Peyer's patch (tissue), 4 donors: Measurements from ENCODE around the gene MAD1L1. TPM values are rescaled to one million over a fixed set of nuclear protein-coding genes. Genes with fewer than 3 reads are reported as not detected.

Source experiments
- DNase-seq, 3 donors: peaks; one replicate each; pipeline ENCODE4 v3.0.0-alpha.2; 2017 to 2019
- H3K27ac ChIP-seq, 4 donors: fragments of 200-600 bp; sonication (generic); one replicate each; pipeline ENCODE4 v1.5.1; 2016 to 2019
- H3K27me3 ChIP-seq, 2 donors: fragments of 200-600 bp; sonication (generic); one replicate each; pipeline ENCODE4 v1.5.1; 2019
- H3K36me3 ChIP-seq, 3 donors: fragments of 200-600 bp; sonication (generic); one replicate each; pipeline ENCODE4 v1.5.1; 2016 to 2019
- H3K4me1 ChIP-seq, 4 donors: fragments of 200-600 bp; sonication (generic); one replicate each; pipeline ENCODE4 v1.5.1; 2016 to 2019
- H3K4me3 ChIP-seq, 4 donors: fragments of 200-600 bp; sonication (generic); 1 replicate in 3 of 4; 2 replicates in 1 of 4; pipeline ENCODE4 v1.5.1; 2016 to 2019; ENCODE audit warnings: mild to moderate bottlenecking in 1 of 4
- H3K9me3 ChIP-seq, 4 donors: fragments of 200-600 bp; sonication (generic); one replicate each; pipeline ENCODE4 v1.5.1; 2016 to 2019; ENCODE audit warnings: mild to moderate bottlenecking in 1 of 4
- POLR2A ChIP-seq, 2 donors: fragments of 450-650 bp; IDR thresholded peaks; one replicate each; pipeline ENCODE4 v1.5.1; 2017; ENCODE audit warnings: antibody characterized with exemption in 2 of 2, mild to moderate bottlenecking in 2 of 2, moderate library complexity in 2 of 2
- total RNA-seq, 4 donors: library from RNA; depleted of rRNA; stranded (reverse); fragments of >200 nt; gene quantifications; one replicate each; pipeline ENCODE4 v1.1.0, GENCODE V29; 2016
- TF ChIP-seq, protein P1 (sequence below), 6 experiments: fragments of 450-650 bp in 4 of 6; fragments of 200-600 bp in 2 of 6; sonication (generic) in 1 of 6; IDR thresholded peaks; one replicate each; pipeline ENCODE4 v1.5.1; 2017 to 2019; ENCODE audit warnings: antibody characterized with exemption in 6 of 6, mild to moderate bottlenecking in 3 of 6, moderate library complexity in 1 of 6

Gene MAD1L1
- total RNA-seq, 4 donors from 2014 or later, result 43.9 to 417 (median 59.1) TPM

DNA sequence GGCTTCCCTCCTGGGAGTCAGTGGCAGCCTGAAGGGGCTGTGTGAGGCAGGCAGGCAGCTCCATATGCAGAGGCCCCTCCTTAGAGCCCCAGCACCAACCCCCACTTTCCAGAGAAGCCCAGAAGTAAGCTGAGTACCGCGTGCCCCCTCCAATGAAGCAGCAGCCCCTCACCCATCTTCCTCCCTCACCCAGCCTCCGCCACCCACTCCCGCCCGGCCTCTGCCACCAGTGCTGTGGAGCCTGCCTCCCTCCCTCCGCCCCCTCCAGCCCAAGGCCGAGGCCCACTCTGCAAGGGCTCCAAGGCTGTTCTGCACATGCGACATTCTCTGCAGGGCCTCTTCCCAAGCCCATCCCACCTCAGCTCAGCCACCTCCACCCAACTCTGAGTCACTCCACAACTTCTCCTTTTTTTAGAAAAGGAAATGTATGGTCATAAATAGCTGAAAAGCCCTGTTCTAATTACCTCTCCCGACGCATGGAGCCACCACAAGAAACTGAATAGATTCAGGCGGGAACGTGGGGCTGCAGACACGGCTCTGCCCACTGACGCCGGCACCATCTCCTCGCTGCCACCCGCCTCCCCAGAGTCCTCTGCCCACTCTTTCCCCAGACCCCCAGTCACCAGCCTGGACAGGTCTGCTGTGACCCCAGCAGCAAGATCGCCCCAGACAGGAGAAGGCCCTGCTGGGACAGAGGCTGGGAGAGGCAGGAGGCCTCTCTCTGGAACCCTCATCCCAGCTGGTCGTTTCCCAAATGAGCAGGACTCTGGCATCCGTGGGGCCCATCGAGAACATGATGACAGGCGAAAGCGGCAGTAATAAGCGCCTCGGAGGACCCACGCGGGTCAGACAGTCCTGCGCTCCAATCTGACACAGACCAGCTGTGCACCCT lies 213.9 kb downstream of the MAD1L1 start:
- DNase-seq, result peak in 1 of 3 donors; percentile 48
- Histone ChIP-seq H3K36me3 (no peaks in the 10 kb centered on the region), H3K27me3 (no peaks in the 10 kb centered on the region), H3K9me3 (no peaks in the 10 kb centered on the region), H3K27ac (peak overlapping the region; percentile 34 to 66 (median 60)), H3K4me1 (peaks cover 0 to 7% (median 4%) of the 10 kb centered on the region in 4 donors), H3K4me3 (peak overlapping the region in 2 of 4 donors; percentile 3 to 19)
- TF ChIP-seq, protein P1, sequence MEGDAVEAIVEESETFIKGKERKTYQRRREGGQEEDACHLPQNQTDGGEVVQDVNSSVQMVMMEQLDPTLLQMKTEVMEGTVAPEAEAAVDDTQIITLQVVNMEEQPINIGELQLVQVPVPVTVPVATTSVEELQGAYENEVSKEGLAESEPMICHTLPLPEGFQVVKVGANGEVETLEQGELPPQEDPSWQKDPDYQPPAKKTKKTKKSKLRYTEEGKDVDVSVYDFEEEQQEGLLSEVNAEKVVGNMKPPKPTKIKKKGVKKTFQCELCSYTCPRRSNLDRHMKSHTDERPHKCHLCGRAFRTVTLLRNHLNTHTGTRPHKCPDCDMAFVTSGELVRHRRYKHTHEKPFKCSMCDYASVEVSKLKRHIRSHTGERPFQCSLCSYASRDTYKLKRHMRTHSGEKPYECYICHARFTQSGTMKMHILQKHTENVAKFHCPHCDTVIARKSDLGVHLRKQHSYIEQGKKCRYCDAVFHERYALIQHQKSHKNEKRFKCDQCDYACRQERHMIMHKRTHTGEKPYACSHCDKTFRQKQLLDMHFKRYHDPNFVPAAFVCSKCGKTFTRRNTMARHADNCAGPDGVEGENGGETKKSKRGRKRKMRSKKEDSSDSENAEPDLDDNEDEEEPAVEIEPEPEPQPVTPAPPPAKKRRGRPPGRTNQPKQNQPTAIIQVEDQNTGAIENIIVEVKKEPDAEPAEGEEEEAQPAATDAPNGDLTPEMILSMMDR (IDR thresholded peaks at IDR 0.05), result no peak
- TF ChIP-seq POLR2A (IDR thresholded peaks at IDR 0.05), result no peak

GRCh38 chr7:2017914-2018568 lies 214.7 kb downstream of the MAD1L1 start:
- H3K4me1 ChIP-seq, result peaks cover 0 to 7% (median 4%) of the 10 kb centered on the region in 4 donors
- DNase-seq, result peak in 1 of 3 donors; percentile 37
- H3K36me3 ChIP-seq, result no peaks in the 10 kb centered on the region
- no peaks in the 10 kb centered on the region for H3K9me3 ChIP-seq
- TF ChIP-seq POLR2A (IDR thresholded peaks at IDR 0.05), result no peak
- TF ChIP-seq, protein P1 (IDR thresholded peaks at IDR 0.05), result no peak
- H3K4me3 ChIP-seq, result no peak overlapping the region
- no peaks in the 10 kb centered on the region for H3K27me3 ChIP-seq
- no peak overlapping the region for H3K27ac ChIP-seq

DNA sequence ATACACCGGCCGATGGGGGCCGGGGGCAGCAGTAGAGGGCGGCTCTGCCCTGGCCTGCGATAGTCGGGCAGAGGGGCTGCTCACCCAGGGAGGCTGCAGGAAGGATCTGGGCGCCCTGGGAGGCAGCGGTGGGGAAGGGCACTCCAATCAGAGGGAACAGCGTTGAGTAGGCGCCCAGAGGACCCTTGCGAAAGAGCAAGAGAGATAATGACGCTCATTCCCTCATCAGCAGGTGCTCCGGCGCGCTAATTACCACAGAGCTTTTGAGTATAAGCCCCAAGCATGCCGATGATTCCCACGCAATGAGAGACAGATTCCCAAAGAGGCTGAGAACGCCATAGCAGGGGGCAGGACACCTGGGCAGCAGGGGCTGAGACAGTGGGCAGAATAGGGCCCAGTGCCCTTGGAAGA lies 215.3 kb downstream of the MAD1L1 start:
- Histone ChIP-seq H3K27ac (no peak overlapping the region), H3K27me3 (no peaks in the 10 kb centered on the region), H3K4me3 (no peak overlapping the region), H3K4me1 (peaks cover 0 to 7% (median 4%) of the 10 kb centered on the region in 4 donors), H3K9me3 (no peaks in the 10 kb centered on the region), H3K36me3 (no peaks in the 10 kb centered on the region)
- no peak for TF ChIP-seq POLR2A (IDR thresholded peaks at IDR 0.05)
- TF ChIP-seq, protein P1 (IDR thresholded peaks at IDR 0.05), result no peak
- peak in 1 of 3 donors; percentile 26 for DNase-seq

DNA sequence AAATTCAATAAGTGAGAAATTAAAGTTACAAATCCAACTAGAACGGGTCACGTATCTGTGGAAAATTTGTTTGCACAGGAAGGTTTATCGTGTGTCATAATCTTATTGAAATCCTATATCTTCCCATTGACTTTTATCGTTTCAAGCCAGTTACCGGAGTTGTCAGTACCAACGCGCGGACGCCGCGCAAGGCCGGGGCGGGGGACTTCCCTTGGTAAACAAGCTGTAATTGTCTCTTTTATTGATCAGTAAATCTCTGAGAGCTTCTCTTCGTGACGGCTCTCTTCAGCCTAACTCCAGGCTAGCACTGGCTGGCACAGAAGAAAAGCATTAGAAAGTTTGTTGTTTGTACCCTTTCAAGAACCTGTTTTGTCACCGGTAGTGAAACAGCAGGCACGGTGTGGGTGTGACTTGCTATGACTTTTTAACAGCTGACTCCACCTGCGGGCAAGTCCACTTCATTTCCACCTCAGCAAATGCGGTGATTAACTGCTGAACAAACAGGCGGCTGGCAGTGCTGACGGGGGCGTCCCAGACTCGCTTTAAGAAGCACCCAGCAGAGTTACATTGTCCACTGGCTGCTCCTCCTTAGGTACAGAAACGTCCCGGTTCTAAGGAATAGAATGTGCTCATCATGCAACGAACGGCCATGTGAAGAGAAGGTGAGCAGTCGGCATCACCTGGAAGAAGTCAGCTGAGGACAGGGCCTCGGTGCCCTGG lies 215.8 kb downstream of the MAD1L1 start:
- H3K27me3 ChIP-seq, result no peaks in the 10 kb centered on the region
- peak in 1 of 3 donors; percentile 13 for DNase-seq
- no peak for TF ChIP-seq POLR2A (IDR thresholded peaks at IDR 0.05)
- H3K27ac ChIP-seq, result no peak overlapping the region
- no peaks in the 10 kb centered on the region for H3K9me3 ChIP-seq
- no peaks in the 10 kb centered on the region for H3K36me3 ChIP-seq
- H3K4me1 ChIP-seq, result peaks cover 0 to 7% (median 4%) of the 10 kb centered on the region in 4 donors
- H3K4me3 ChIP-seq, result no peak overlapping the region

- H3K4me3 ChIP-seq, result no peak overlapping the region
- DNase-seq, result peak in 1 of 3 donors; percentile 42
- peaks cover 0 to 7% (median 4%) of the 10 kb centered on the region in 4 donors for H3K4me1 ChIP-seq
- no peak for TF ChIP-seq POLR2A (IDR thresholded peaks at IDR 0.05)
- TF ChIP-seq, protein P1 (IDR thresholded peaks at IDR 0.05), result no peak
- H3K27me3 ChIP-seq, result no peaks in the 10 kb centered on the region
- H3K27ac ChIP-seq, result no peak overlapping the region
- H3K36me3 ChIP-seq, result no peaks in the 10 kb centered on the region
- H3K9me3 ChIP-seq, result no peaks in the 10 kb centered on the region
These were observed 216.6 kb downstream of the MAD1L1 start for GRCh38 chr7:2016021-2016631.
